WTC11 (cell line): Measurements from ENCODE around the gene HOXA10. TPM values are rescaled to one million over a fixed set of nuclear protein-coding genes. Genes with fewer than 3 reads are reported as not detected.

Experiments
- ATAC-seq: fragments of 200-7000 bp; cut with Tn5 transposase; 2 replicates; pipeline ENCODE4 v1.10.0; 2021; ENCODE audit warnings: mild to moderate bottlenecking, moderate library complexity
- CTCF ChIA-PET: fragments of 300-600 bp; sonication (Branson Sonifier 250); formaldehyde crosslinking; loops from one replicate; lab custom pipeline; 2021; ENCODE audit warnings: antibody characterized with exemption; lab: Charles Lee
- POLR2A ChIA-PET: fragments of 350-600 bp; sonication (Branson Sonifier 250); formaldehyde crosslinking; loops from one replicate; lab custom pipeline; 2021; ENCODE audit warnings: antibody characterized with exemption; lab: Charles Lee
- DNase-seq: peaks from one replicate; pipeline ENCODE4 v3.0.0; 2021; ENCODE audit warnings: low spot score
- H3K27ac Mint-ChIP-seq: 2 replicates; pipeline ENCODE4 v1.8.0; 2021; ENCODE audit warnings: mixed read lengths
- H3K27me3 Mint-ChIP-seq: 2 replicates; pipeline ENCODE4 v1.8.0; 2021; ENCODE audit warnings: low read depth, mild to moderate bottlenecking, moderate library complexity, mixed read lengths
- H3K36me3 Mint-ChIP-seq: 2 replicates; pipeline ENCODE4 v1.8.0; 2021; ENCODE audit warnings: mixed read lengths
- H3K4me1 Mint-ChIP-seq: 2 replicates; pipeline ENCODE4 v1.8.0; 2022; ENCODE audit warnings: mixed read lengths
- H3K4me3 Mint-ChIP-seq: 2 replicates; pipeline ENCODE4 v1.8.0; 2021; ENCODE audit warnings: mild to moderate bottlenecking, moderate library complexity, mixed read lengths
- H3K9me3 Mint-ChIP-seq: 2 replicates; pipeline ENCODE4 v1.8.0; 2021; ENCODE audit warnings: mixed read lengths
- CBFB ChIP-seq: sonication (generic); formaldehyde crosslinking; IDR thresholded peaks from 2 replicates; pipeline ENCODE4 v1.8.1; 2022; ENCODE audit warnings: mild to moderate bottlenecking, low read depth, missing genetic modification reagents
- FOXK1 ChIP-seq: sonication (generic); formaldehyde crosslinking; IDR thresholded peaks from 2 replicates; pipeline ENCODE4 v1.8.0; 2022; ENCODE audit warnings: mild to moderate bottlenecking, moderate library complexity, missing genetic modification reagents
- GRHL2 ChIP-seq: fragments of 250-450 bp; sonication (Bioruptor Pico); IDR thresholded peaks from 2 replicates; pipeline ENCODE4 v1.8.0; 2022; ENCODE audit warnings: mild to moderate bottlenecking, moderate library complexity; ENCODE audit not compliant: insufficient replicate concordance, severe bottlenecking
- GTF2I ChIP-seq: fragments of 250-450 bp; sonication (Bioruptor Pico); conservative IDR thresholded peaks from 2 replicates; pipeline ENCODE4 v1.4.0; 2021; ENCODE audit warnings: mild to moderate bottlenecking
- HMGXB4 ChIP-seq: sonication (generic); formaldehyde crosslinking; IDR thresholded peaks from 2 replicates; pipeline ENCODE4 v1.8.1; 2023; ENCODE audit warnings: mild to moderate bottlenecking, moderate library complexity, missing genetic modification reagents
- MAX ChIP-seq: sonication (generic); formaldehyde crosslinking; IDR thresholded peaks from 2 replicates; pipeline ENCODE4 v1.8.0; 2022; ENCODE audit warnings: mild to moderate bottlenecking, missing genetic modification reagents
- NR1H2 ChIP-seq: sonication (generic); formaldehyde crosslinking; IDR thresholded peaks from 2 replicates; pipeline ENCODE4 v1.9.0; 2021; ENCODE audit warnings: mild to moderate bottlenecking, moderate library complexity, missing genetic modification reagents
- NR2C2 ChIP-seq: sonication (generic); formaldehyde crosslinking; IDR thresholded peaks from 2 replicates; pipeline ENCODE4 v1.8.0; 2022; ENCODE audit warnings: mild to moderate bottlenecking, missing genetic modification reagents
- TEAD1 ChIP-seq: sonication (generic); formaldehyde crosslinking; IDR thresholded peaks from 2 replicates; pipeline ENCODE4 v1.8.0; 2022; ENCODE audit warnings: mild to moderate bottlenecking, missing genetic modification reagents
- ZBTB21 ChIP-seq: sonication (generic); formaldehyde crosslinking; IDR thresholded peaks from 2 replicates; pipeline ENCODE4 v1.8.1; 2023; ENCODE audit warnings: mild to moderate bottlenecking, missing genetic modification reagents, borderline replicate concordance
- ZNF532 ChIP-seq: fragments of 250-450 bp; sonication (Bioruptor Pico); IDR thresholded peaks from 2 replicates; pipeline ENCODE4 v1.9.0; 2021; ENCODE audit warnings: mild to moderate bottlenecking, borderline replicate concordance
- ZSCAN18 ChIP-seq: fragments of 250-450 bp; sonication (Bioruptor Pico); IDR thresholded peaks from 2 replicates; pipeline ENCODE4 v2.1.2; 2022; ENCODE audit warnings: mild to moderate bottlenecking, moderate library complexity
- total RNA-seq: library from RNA; stranded (reverse); gene quantifications from 3 replicates; pipeline ENCODE4 v1.2.3, GENCODE V29; 2021
- TF ChIP-seq, protein P1 (sequence below): sonication (generic); formaldehyde crosslinking; IDR thresholded peaks from 2 replicates; pipeline ENCODE4 v1.8.0; 2022; ENCODE audit warnings: mild to moderate bottlenecking, missing genetic modification reagents
- TF ChIP-seq, protein P2 (sequence below): sonication (generic); formaldehyde crosslinking; IDR thresholded peaks from 2 replicates; pipeline ENCODE4 v1.8.0; 2022; ENCODE audit warnings: mild to moderate bottlenecking, missing genetic modification reagents
- TF ChIP-seq, protein P3 (sequence below): fragments of 250-450 bp; sonication (Bioruptor Pico); conservative IDR thresholded peaks from 2 replicates; pipeline ENCODE4 v1.9.0; 2021; ENCODE audit warnings: mild to moderate bottlenecking
- TF ChIP-seq, protein P4 (sequence below): sonication (generic); formaldehyde crosslinking; IDR thresholded peaks from 2 replicates; pipeline ENCODE4 v1.8.1; 2022; ENCODE audit warnings: mild to moderate bottlenecking, missing genetic modification reagents, moderate library complexity, borderline replicate concordance
- TF ChIP-seq, protein P5 (sequence below): fragments of 250-450 bp; sonication (Bioruptor Pico); IDR thresholded peaks from 2 replicates; pipeline ENCODE4 v1.8.0; 2021; ENCODE audit warnings: mild to moderate bottlenecking

HOXA10 gene
- total RNA-seq, 1 experiment from 2014 or later, result 0.07 TPM

DNA sequence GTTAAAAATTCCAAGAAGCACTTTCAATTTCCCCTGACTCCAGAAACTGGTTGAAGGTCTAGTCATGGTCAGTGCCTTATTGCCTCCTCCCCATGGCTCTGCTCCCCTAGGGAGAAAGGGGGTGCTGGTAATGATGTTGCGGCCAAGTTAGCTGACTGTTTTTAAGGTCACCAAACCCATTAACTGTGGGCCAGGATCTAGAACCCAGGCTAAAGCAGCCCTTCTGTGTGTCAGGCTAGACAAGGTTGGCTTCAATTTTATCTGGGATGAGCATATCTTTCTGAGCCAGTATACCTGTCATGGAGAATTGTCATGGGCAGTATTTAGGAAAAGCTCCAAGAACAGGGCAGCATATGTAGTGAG lies 36.9 kb upstream of the HOXA10 start:
- DNase-seq, result no peak
- POLR2A ChIA-PET, result no interaction called here
- Mint-ChIP-seq H3K4me3 (no peak overlapping the region), H3K27ac (no peak overlapping the region), H3K9me3 (no peaks in the 10 kb centered on the region), H3K4me1 (peaks cover 30% of the 10 kb centered on the region), H3K27me3 (peaks cover 100% of the 10 kb centered on the region), H3K36me3 (no peaks in the 10 kb centered on the region)
- no peak for ATAC-seq
- TF ChIP-seq, protein P1, sequence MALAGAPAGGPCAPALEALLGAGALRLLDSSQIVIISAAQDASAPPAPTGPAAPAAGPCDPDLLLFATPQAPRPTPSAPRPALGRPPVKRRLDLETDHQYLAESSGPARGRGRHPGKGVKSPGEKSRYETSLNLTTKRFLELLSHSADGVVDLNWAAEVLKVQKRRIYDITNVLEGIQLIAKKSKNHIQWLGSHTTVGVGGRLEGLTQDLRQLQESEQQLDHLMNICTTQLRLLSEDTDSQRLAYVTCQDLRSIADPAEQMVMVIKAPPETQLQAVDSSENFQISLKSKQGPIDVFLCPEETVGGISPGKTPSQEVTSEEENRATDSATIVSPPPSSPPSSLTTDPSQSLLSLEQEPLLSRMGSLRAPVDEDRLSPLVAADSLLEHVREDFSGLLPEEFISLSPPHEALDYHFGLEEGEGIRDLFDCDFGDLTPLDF (CRISPR knock-in tag), result no peak
- no peak for TF ChIP-seq ZNF532 (CRISPR knock-in tag)
- TF ChIP-seq, protein P2, sequence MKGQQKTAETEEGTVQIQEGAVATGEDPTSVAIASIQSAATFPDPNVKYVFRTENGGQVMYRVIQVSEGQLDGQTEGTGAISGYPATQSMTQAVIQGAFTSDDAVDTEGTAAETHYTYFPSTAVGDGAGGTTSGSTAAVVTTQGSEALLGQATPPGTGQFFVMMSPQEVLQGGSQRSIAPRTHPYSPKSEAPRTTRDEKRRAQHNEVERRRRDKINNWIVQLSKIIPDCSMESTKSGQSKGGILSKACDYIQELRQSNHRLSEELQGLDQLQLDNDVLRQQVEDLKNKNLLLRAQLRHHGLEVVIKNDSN (CRISPR knock-in tag), result no peak
- TF ChIP-seq GTF2I, result no peak
- no peak for TF ChIP-seq GRHL2 (CRISPR knock-in tag)
- TF ChIP-seq CBFB, result no peak
- no peak for TF ChIP-seq TEAD1 (CRISPR knock-in tag)
- TF ChIP-seq ZBTB21, result no peak
- no peak for TF ChIP-seq HMGXB4 (CRISPR knock-in tag)
- TF ChIP-seq NR1H2 (CRISPR knock-in tag), result no peak
- TF ChIP-seq, protein P3, sequence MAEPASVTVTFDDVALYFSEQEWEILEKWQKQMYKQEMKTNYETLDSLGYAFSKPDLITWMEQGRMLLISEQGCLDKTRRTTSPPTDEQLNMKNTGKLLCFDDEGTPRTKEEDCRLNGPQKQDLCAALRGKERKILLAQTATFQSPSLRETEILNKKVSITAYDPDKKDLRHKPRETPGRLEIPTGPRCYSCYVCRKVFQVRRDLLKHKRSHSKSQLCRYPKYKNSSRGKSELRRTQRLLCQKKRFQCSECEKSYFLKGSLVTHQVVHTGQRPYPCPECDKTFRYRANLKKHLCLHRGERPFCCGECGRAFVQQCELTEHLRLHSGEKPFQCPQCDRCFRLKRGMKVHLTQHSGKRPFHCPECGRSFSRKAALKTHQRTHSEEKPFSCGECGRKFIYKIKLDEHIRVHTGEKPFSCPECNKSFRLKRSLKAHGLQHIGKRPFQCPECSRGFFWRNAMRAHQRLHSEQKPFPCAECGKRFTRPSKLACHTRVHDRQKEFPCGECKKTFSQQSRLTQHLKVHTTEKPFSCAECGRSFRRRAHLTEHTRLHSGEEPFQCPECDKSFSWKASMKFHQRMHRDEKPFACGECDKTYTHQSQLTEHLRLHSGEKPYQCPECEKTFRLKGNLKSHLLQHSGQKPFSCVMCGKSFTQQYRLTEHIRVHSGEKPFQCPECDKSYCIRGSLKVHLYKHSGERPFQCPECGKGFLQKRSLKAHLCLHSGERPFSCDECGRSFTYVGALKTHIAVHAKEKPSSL (CRISPR knock-in tag), result no peak
- TF ChIP-seq, protein P4, sequence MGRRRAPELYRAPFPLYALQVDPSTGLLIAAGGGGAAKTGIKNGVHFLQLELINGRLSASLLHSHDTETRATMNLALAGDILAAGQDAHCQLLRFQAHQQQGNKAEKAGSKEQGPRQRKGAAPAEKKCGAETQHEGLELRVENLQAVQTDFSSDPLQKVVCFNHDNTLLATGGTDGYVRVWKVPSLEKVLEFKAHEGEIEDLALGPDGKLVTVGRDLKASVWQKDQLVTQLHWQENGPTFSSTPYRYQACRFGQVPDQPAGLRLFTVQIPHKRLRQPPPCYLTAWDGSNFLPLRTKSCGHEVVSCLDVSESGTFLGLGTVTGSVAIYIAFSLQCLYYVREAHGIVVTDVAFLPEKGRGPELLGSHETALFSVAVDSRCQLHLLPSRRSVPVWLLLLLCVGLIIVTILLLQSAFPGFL (CRISPR knock-in tag), result no peak
- TF ChIP-seq ZSCAN18, result no peak
- no peak for TF ChIP-seq FOXK1
- TF ChIP-seq, protein P5, sequence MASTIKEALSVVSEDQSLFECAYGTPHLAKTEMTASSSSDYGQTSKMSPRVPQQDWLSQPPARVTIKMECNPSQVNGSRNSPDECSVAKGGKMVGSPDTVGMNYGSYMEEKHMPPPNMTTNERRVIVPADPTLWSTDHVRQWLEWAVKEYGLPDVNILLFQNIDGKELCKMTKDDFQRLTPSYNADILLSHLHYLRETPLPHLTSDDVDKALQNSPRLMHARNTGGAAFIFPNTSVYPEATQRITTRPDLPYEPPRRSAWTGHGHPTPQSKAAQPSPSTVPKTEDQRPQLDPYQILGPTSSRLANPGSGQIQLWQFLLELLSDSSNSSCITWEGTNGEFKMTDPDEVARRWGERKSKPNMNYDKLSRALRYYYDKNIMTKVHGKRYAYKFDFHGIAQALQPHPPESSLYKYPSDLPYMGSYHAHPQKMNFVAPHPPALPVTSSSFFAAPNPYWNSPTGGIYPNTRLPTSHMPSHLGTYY (CRISPR knock-in tag), result no peak
- no peak for TF ChIP-seq MAX
- TF ChIP-seq NR2C2 (CRISPR knock-in tag), result no peak
- CTCF ChIA-PET, result interaction anchor here (0.5 to 3.5 kb wide), 13 partner anchors 12 to 841 kb away, joined by 3 to 23 read pairs (median 6); no protein-coding TSS in a partner anchor
